SK-N-SH (cell line): Measurements from ENCODE around the gene LYG2.

Experiments used
- CTCF ChIP-seq: fragments of 200-600 bp; sonication (generic); IDR thresholded peaks from 2 replicates; pipeline ENCODE4 v1.6.1; 2017; ENCODE audit warnings: antibody characterized with exemption, mild to moderate bottlenecking, moderate library complexity
- EP300 ChIP-seq, 2 experiments: IDR thresholded peaks; 2 replicates each; pipeline versions ENCODE4 v1.4.0 to v1.6.1; 2012; ENCODE audit warnings: borderline replicate concordance in 1 of 2, low read depth in 1 of 2, low read length in 1 of 2
- FOXM1 ChIP-seq: IDR thresholded peaks from 2 replicates; pipeline ENCODE4 v1.4.0; 2012; ENCODE audit warnings: low read depth, mild to moderate bottlenecking
- GATA2 ChIP-seq: sonication (generic); formaldehyde crosslinking; IDR thresholded peaks from 2 replicates; pipeline ENCODE4 v1.5.0; 2020; ENCODE audit warnings: mild to moderate bottlenecking, missing genetic modification reagents
- MEF2A ChIP-seq: IDR thresholded peaks from 2 replicates; pipeline ENCODE4 v1.4.0; 2012; ENCODE audit warnings: low read depth, borderline replicate concordance
- MXI1 ChIP-seq: IDR thresholded peaks from 2 replicates; pipeline ENCODE4 v1.6.1; 2012; ENCODE audit warnings: mild to moderate bottlenecking, low read depth, low read length, improper control_type of control experiment
- POLR2AphosphoS5 ChIP-seq: IDR thresholded peaks from 2 replicates; pipeline ENCODE4 v1.6.1; 2012; ENCODE audit warnings: low read depth, low read length
- RAD21 ChIP-seq: IDR thresholded peaks from 2 replicates; pipeline ENCODE4 v1.6.1; 2012; ENCODE audit warnings: mild to moderate bottlenecking, low read length
- REST ChIP-seq: IDR thresholded peaks from 2 replicates; pipeline ENCODE4 v1.6.1; 2012; ENCODE audit warnings: mild to moderate bottlenecking, low read depth, low read length, moderate library complexity
- SMC3 ChIP-seq: IDR thresholded peaks from 2 replicates; pipeline ENCODE4 v1.6.1; 2012; ENCODE audit warnings: low read depth, low read length, improper control_type of control experiment
- TAF1 ChIP-seq: IDR thresholded peaks from 2 replicates; pipeline ENCODE4 v1.6.1; 2012; ENCODE audit warnings: low read depth, mild to moderate bottlenecking, low read length, moderate library complexity, borderline replicate concordance
- TEAD4 ChIP-seq: IDR thresholded peaks from 2 replicates; pipeline ENCODE4 v1.4.0; 2012; ENCODE audit warnings: mild to moderate bottlenecking, borderline replicate concordance; ENCODE audit not compliant: insufficient read depth
- YY1 ChIP-seq: IDR thresholded peaks from 2 replicates; pipeline ENCODE4 v1.4.0; 2012; ENCODE audit warnings: low read depth, mild to moderate bottlenecking

- TF ChIP-seq MEF2A = no peak
- TF ChIP-seq POLR2AphosphoS5 = no peak
- no peak for TF ChIP-seq EP300 (IDR thresholded peaks at IDR 0.05; ENCODE audit: borderline replicate concordance in 1 of 2, low read depth in 1 of 2, low read length in 1 of 2)
- no peak for TF ChIP-seq TAF1
- no peak for TF ChIP-seq CTCF
- TF ChIP-seq SMC3 = no peak
- TF ChIP-seq FOXM1 = no peak
- no peak for TF ChIP-seq RAD21
- no peak for TF ChIP-seq MXI1
- TF ChIP-seq GATA2 = no peak
- no peak for TF ChIP-seq TEAD4
- TF ChIP-seq REST = no peak
- TF ChIP-seq YY1 = no peak
Measured at GRCh38 chr2:99259465-99259864, 4.0 kb upstream of the LYG2 start.
